Smooth muscle cell (in vitro differentiated cells): ENCODE data around the gene CEMP1. TPM values are rescaled to one million over a fixed set of nuclear protein-coding genes. Genes with fewer than 3 reads are reported as not detected.

Experiments
- DNase-seq: peaks from one replicate; lab custom pipeline; 2025; ENCODE audit not compliant: unreplicated experiment; lab: John Stamatoyannopoulos, UW
- H2AFZ ChIP-seq: fragments of 200-600 bp; sonication (generic); 2 replicates; pipeline ENCODE4 v1.6.0; 2016; ENCODE audit warnings: antibody characterized with exemption, low read depth, mild to moderate bottlenecking
- H3F3A ChIP-seq: fragments of 200-600 bp; sonication (generic); 2 replicates; pipeline ENCODE4 v1.6.0; 2017; ENCODE audit warnings: antibody characterized with exemption, low read depth
- H3K27ac ChIP-seq: fragments of 200-600 bp; sonication (generic); 2 replicates; pipeline ENCODE4 v1.5.1; 2016; ENCODE audit warnings: low read depth, mild to moderate bottlenecking
- H3K27me3 ChIP-seq: fragments of 200-600 bp; sonication (generic); 2 replicates; pipeline ENCODE4 v1.6.1; 2016; ENCODE audit warnings: low read depth, mild to moderate bottlenecking
- H3K36me3 ChIP-seq: fragments of 200-600 bp; sonication (generic); 2 replicates; pipeline ENCODE4 v1.5.1; 2016; ENCODE audit warnings: low read depth
- H3K4me1 ChIP-seq: fragments of 200-600 bp; sonication (generic); 2 replicates; pipeline ENCODE4 v1.5.1; 2016; ENCODE audit warnings: low read depth
- H3K4me2 ChIP-seq: fragments of 200-600 bp; sonication (generic); 2 replicates; pipeline ENCODE4 v1.6.0; 2016; ENCODE audit warnings: mild to moderate bottlenecking
- H3K4me3 ChIP-seq: fragments of 200-600 bp; sonication (generic); 2 replicates; pipeline ENCODE4 v1.5.1; 2016; ENCODE audit warnings: mild to moderate bottlenecking
- H3K79me2 ChIP-seq: fragments of 200-600 bp; sonication (generic); 2 replicates; pipeline ENCODE4 v1.6.0; 2016; ENCODE audit warnings: low read depth, mild to moderate bottlenecking
- H3K9ac ChIP-seq: fragments of 200-600 bp; sonication (generic); 2 replicates; pipeline ENCODE4 v1.6.0; 2016; ENCODE audit warnings: low read depth
- H3K9me3 ChIP-seq: fragments of 200-600 bp; sonication (generic); replicated peaks from 2 replicates; pipeline ENCODE4 v1.5.1; 2016; ENCODE audit warnings: low read depth
- H4K20me1 ChIP-seq: fragments of 200-600 bp; sonication (generic); 2 replicates; pipeline ENCODE4 v1.6.0; 2016; ENCODE audit warnings: low read depth
- WGBS: methylation state at CpG from one replicate; pipeline ENCODE4 v1.1.7; 2016; ENCODE audit warnings: low lambda C conversion rate; 5-methylcytosine and 5-hydroxymethylcytosine counted together
- polyA plus RNA-seq: library from polyadenylated mRNA; unstranded; fragments of >200 nt; fragmentation: Nextera tagmentation; extraction: Ambion mirVana; gene quantifications from 2 replicates; pipeline ENCODE4 v1.2.1, GENCODE V29; 2016
- total RNA-seq: library from RNA; depleted of rRNA; stranded (reverse); fragments of >200 nt; gene quantifications from 2 replicates; pipeline ENCODE4 v1.2.3, GENCODE V29; 2014
- TF ChIP-seq, protein P1 (sequence below): fragments of 200-600 bp; sonication (generic); IDR thresholded peaks from 2 replicates; pipeline ENCODE4 v1.5.1; 2017; ENCODE audit warnings: borderline replicate concordance, mild to moderate bottlenecking, antibody characterized with exemption; ENCODE audit not compliant: insufficient read depth, poor library complexity, severe bottlenecking

Gene CEMP1
- total and polyA plus RNA-seq, 2 experiments from 2014 or later = 1.7 TPM; not detected in 1

DNA sequence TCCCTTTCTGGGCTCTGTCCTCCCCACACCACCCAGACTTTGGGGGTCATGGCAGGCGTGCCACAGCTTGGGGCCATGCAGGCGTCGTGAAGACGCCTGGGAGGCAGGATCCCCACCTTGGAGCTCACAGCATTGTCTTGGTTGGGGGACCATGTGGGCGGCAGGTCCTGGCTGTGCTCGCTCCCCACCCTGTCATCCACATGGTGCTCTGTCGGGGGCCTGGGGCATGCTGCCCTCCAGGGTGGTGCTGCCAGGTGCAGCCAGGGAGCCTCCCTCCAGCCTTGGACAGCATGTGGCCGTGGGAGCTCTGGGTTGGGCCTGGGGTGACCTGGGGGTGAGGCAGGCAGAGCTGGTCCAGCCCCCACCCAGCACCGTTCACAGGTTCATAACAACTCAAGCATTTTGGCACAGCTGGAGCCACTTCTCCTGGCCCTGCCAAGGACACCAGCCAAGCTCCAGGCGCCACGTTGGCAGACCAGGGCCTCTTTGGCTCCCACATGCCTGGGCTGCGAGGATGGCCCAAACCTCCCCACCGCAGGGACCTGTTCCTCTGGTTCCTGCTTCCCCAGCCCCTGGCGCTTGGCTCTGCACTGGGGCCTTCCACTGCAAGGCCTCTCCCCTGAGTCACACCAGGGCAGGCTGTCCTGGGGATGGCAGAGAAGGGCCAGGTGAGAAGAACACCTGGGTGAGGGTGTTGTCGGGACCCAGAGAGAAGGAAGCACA, 32.5 kb downstream of the CEMP1 start:
- H4K20me1 ChIP-seq = no peaks in the 10 kb centered on the region
- H3K9ac ChIP-seq = no peak overlapping the region
- TF ChIP-seq, protein P1, sequence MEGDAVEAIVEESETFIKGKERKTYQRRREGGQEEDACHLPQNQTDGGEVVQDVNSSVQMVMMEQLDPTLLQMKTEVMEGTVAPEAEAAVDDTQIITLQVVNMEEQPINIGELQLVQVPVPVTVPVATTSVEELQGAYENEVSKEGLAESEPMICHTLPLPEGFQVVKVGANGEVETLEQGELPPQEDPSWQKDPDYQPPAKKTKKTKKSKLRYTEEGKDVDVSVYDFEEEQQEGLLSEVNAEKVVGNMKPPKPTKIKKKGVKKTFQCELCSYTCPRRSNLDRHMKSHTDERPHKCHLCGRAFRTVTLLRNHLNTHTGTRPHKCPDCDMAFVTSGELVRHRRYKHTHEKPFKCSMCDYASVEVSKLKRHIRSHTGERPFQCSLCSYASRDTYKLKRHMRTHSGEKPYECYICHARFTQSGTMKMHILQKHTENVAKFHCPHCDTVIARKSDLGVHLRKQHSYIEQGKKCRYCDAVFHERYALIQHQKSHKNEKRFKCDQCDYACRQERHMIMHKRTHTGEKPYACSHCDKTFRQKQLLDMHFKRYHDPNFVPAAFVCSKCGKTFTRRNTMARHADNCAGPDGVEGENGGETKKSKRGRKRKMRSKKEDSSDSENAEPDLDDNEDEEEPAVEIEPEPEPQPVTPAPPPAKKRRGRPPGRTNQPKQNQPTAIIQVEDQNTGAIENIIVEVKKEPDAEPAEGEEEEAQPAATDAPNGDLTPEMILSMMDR = no peak

DNA sequence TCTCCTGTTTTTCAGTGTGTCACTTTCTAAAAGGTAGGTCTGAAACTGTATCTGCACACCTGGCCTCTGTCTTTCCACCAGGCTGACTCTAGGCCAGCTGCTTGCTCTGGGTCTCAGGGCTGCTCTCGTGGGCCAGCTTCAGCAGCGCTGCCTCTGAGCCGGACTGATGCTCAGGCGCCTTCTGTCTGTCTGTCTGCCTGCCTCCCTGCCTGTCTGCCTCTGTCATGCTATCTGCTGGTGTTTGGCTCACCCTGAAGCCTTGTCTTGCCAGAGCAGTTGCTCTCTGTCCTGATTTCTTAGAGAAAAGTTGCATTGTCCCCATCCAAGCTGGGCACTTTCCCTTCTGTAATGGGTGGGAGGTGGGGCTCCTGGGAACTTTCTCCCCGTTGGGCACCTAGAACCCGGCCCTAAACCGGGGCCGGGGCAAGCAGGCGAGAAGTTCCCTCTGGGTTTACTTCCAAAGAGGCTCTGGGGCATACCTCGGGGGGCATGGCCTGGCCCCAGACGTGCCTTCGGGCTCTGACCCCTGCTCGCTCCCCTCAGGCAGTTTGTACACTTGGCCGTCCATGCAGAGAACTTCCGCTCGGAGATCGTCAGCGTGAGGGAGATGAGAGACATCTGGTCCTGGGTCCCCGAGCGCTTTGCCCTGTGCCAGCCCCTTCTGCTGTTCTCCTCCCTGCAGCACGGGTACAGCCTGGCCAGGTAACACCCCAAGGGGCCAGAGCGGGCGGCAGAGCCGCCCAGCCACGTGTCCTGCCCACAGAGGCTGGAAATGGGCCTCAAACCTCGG, 33.3 kb downstream of the CEMP1 start:
- Histone ChIP-seq H3K27me3 (no peaks in the 10 kb centered on the region), H3K9ac (no peak overlapping the region), H3K4me2 (no peak overlapping the region), H3K4me1 (no peaks in the 10 kb centered on the region), H4K20me1 (no peaks in the 10 kb centered on the region), H3F3A (no peaks in the 10 kb centered on the region), H3K27ac (no peak overlapping the region), H3K4me3 (no peak overlapping the region), H3K9me3 (no peaks in the 10 kb centered on the region), H2AFZ (no peak overlapping the region), H3K79me2 (no peaks in the 10 kb centered on the region), H3K36me3 (no peaks in the 10 kb centered on the region)
- WGBS = 97% methylated on average over 26 of the region's 26 CpGs
- TF ChIP-seq, protein P1 = no peak
- DNase-seq = no peak

More for the DNA sequence above, 32.5 kb downstream of the CEMP1 start:
- H3K79me2 ChIP-seq = no peaks in the 10 kb centered on the region
- no peaks in the 10 kb centered on the region for H3K36me3 ChIP-seq
- no peak for DNase-seq
- 94% methylated on average over 15 of the region's 15 CpGs for WGBS
- H3K27me3 ChIP-seq = no peaks in the 10 kb centered on the region
- H3K4me2 ChIP-seq = no peak overlapping the region
- H3K4me3 ChIP-seq = no peak overlapping the region
- no peak overlapping the region for H3K27ac ChIP-seq
- H3K9me3 ChIP-seq = no peaks in the 10 kb centered on the region
- peaks cover 2% of the 10 kb centered on the region for H3F3A ChIP-seq
- no peak overlapping the region for H2AFZ ChIP-seq
- H3K4me1 ChIP-seq = no peaks in the 10 kb centered on the region

DNA sequence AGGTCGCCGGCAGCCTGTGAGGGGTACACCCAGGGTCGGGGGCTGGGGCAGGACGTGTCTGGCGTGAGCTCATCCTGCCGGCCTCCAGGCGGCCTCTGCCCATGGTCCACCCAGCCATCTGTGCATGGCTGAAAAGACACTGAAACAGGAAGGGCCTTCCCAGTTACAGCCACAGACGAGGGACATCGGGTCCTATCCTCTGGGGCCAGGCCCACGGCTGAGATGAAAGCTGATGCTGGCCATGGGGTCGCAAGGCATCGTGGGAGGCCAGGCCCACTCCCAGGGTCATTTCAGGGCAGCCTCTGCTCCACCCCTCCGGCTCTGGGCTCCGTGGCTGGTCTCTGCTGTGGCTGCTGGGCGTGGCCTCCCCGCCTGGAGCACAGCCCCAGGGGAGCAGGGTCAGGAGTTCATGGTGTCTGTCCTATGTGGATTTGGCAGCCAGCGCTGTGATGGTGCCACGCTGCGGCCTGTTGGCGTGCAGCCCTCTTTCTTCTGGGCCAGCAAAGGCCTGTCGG, 34.0 kb downstream of the CEMP1 start:
- no peaks in the 10 kb centered on the region for H4K20me1 ChIP-seq
- H3K4me3 ChIP-seq = no peak overlapping the region
- no peak overlapping the region for H3K9ac ChIP-seq
- no peak overlapping the region for H3K4me2 ChIP-seq
- 92% methylated on average over 21 of the region's 21 CpGs for WGBS
- no peak overlapping the region for H2AFZ ChIP-seq
- H3K36me3 ChIP-seq = no peaks in the 10 kb centered on the region
- H3K27me3 ChIP-seq = no peaks in the 10 kb centered on the region
- H3K4me1 ChIP-seq = no peaks in the 10 kb centered on the region
- DNase-seq = no peak
- H3K9me3 ChIP-seq = no peaks in the 10 kb centered on the region
- H3K27ac ChIP-seq = no peak overlapping the region
- TF ChIP-seq, protein P1 = no peak
- H3K79me2 ChIP-seq = no peaks in the 10 kb centered on the region
- no peaks in the 10 kb centered on the region for H3F3A ChIP-seq
